ENCODE measurements around the gene MACF1. TPM values are rescaled to one million over a fixed set of nuclear protein-coding genes. Genes with fewer than 3 reads are reported as not detected.
"Not testable (repeated sequence)": the region's sequence is repeated elsewhere in the genome, so short reads cannot be mapped to it uniquely, and the experiment has no call there.

The MACF1 gene
- total RNA-seq, 1 experiment from 2014 or later: 35.9 TPM

GRCh38 chr1:39483276-39483675, 278.8 kb downstream of the MACF1 start:
- no peak for DNase-seq (ENCODE audit: extremely low read depth, low read depth)

GRCh38 chr1:39484564-39484963, 280.1 kb downstream of the MACF1 start:
- no peak for DNase-seq (ENCODE audit: extremely low read depth, low read depth)

- no peak for DNase-seq (ENCODE audit: extremely low read depth, low read depth)
These were observed 280.7 kb downstream of the MACF1 start for GRCh38 chr1:39485046-39485803.

- no peak for DNase-seq (ENCODE audit: extremely low read depth, low read depth)
These were observed 283.6 kb downstream of the MACF1 start for GRCh38 chr1:39488012-39488545.

GRCh38 chr1:39488793-39489566, 284.5 kb downstream of the MACF1 start:
- no peak for DNase-seq (ENCODE audit: extremely low read depth, low read depth)

- no peak for DNase-seq (ENCODE audit: extremely low read depth, low read depth)
These were observed 285.2 kb downstream of the MACF1 start for GRCh38 chr1:39489567-39490239.

- DNase-seq (ENCODE audit: extremely low read depth, low read depth): no peak
These were observed 286.2 kb downstream of the MACF1 start for GRCh38 chr1:39490596-39491145.

GRCh38 chr1:39491146-39491921, 286.8 kb downstream of the MACF1 start, which contains the start of gene BMP8A:
Gene BMP8A, plus strand, starts transcription at chr1:39491636. Its CDS starts 356 bp downstream, at chr1:39491992.
- peak; percentile 35 for DNase-seq (ENCODE audit: extremely low read depth, low read depth)

- DNase-seq (ENCODE audit: extremely low read depth, low read depth): not testable (repeated sequence)
These were observed 287.9 kb downstream of the MACF1 start for GRCh38 chr1:39492118-39493042.

- DNase-seq (ENCODE audit: extremely low read depth, low read depth): not testable (repeated sequence)
These were observed 288.7 kb downstream of the MACF1 start for GRCh38 chr1:39493043-39493810.

GRCh38 chr1:39494671-39495410, 290.3 kb downstream of the MACF1 start:
- DNase-seq (ENCODE audit: extremely low read depth, low read depth): no peak

GRCh38 chr1:39496520-39496919, 292.0 kb downstream of the MACF1 start:
- DNase-seq (ENCODE audit: extremely low read depth, low read depth): not testable (repeated sequence)

- no peak for DNase-seq (ENCODE audit: extremely low read depth, low read depth)
These were observed 293.1 kb downstream of the MACF1 start for GRCh38 chr1:39497585-39497984.

- not testable (repeated sequence) for DNase-seq (ENCODE audit: extremely low read depth, low read depth)
These were observed 293.7 kb downstream of the MACF1 start for GRCh38 chr1:39498096-39498710.

- DNase-seq (ENCODE audit: extremely low read depth, low read depth): not testable (repeated sequence)
These were observed 294.3 kb downstream of the MACF1 start for GRCh38 chr1:39498821-39499220.

GRCh38 chr1:39499668-39500067, 295.2 kb downstream of the MACF1 start:
- no peak for DNase-seq (ENCODE audit: extremely low read depth, low read depth)

GRCh38 chr1:39500862-39501389, 296.4 kb downstream of the MACF1 start:
- DNase-seq (ENCODE audit: extremely low read depth, low read depth): no peak
